ENCODE data around the gene FGF22. TPM values are rescaled to one million over a fixed set of nuclear protein-coding genes. Genes with fewer than 3 reads are reported as not detected.

FGF22 gene
- total and polyA plus RNA-seq, 3 donors from 2014 or later = 1.8 to 3.1 (median 2.6) TPM

DNA sequence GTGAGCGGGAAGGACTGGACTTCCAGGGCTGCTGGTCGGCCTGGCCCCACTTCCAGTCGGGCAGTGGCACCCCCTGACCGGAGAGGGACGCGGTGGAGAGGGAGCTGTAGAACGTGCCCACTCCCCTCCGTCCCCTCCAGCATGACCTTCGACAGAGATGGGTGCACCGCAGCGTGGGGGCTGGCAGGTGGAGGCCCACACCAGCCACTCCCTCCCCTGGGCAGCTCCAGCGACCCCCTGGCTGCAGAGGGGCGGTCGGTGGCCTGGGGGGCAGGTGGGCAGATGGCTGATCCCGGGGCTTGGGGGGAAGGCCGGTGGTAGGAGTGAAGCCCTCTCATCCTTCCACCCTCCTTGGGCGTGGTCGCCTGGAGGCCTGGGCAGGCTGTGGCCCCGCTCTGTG lies 47.6 kb upstream of the FGF22 start:
- 79% methylated on average over 17 of the region's 19 CpGs; no CpG with 5 or more reads in 1 of the 2 donors for WGBS, 2 donors
- no peak for DNase-seq
- no peak overlapping the region for H3K4me3 ChIP-seq
- no peak for TF ChIP-seq POLR2A (IDR thresholded peaks at IDR 0.05)
- TF ChIP-seq, protein P1, sequence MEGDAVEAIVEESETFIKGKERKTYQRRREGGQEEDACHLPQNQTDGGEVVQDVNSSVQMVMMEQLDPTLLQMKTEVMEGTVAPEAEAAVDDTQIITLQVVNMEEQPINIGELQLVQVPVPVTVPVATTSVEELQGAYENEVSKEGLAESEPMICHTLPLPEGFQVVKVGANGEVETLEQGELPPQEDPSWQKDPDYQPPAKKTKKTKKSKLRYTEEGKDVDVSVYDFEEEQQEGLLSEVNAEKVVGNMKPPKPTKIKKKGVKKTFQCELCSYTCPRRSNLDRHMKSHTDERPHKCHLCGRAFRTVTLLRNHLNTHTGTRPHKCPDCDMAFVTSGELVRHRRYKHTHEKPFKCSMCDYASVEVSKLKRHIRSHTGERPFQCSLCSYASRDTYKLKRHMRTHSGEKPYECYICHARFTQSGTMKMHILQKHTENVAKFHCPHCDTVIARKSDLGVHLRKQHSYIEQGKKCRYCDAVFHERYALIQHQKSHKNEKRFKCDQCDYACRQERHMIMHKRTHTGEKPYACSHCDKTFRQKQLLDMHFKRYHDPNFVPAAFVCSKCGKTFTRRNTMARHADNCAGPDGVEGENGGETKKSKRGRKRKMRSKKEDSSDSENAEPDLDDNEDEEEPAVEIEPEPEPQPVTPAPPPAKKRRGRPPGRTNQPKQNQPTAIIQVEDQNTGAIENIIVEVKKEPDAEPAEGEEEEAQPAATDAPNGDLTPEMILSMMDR (IDR thresholded peaks at IDR 0.05) = no peak
- peaks cover 12% of the 10 kb centered on the region for H3K4me1 ChIP-seq
- no peaks in the 10 kb centered on the region for H3K36me3 ChIP-seq (ENCODE audit: low read depth, missing control alignments)
- no peaks in the 10 kb centered on the region for H3K9me3 ChIP-seq
- no peak overlapping the region for H3K27ac ChIP-seq
- intact Hi-C loops (cut with DNase I; ENCODE audit: low total_unique reads) = no loop called here
- no peaks in the 10 kb centered on the region for H3K27me3 ChIP-seq

DNA sequence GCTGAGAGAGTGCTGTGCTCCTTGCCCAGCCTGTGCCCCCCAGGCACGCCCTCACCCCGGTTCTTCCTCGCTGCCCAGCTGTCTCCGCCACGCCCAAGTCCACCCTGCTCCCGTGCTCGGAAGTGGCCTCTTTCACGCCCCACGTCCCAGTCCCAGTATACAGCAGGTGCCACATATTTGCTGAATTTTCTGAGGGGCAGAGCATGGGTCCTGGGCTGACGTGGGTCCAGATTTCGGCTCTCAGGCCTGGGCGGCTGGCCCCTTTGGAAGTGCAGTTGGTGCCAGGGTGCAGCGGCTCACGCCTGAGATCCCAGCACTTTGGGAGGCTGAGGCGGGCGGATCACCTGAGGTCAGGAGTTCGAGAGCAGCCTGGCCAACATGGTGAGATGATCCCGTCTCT lies 46.6 kb upstream of the FGF22 start:
- Histone ChIP-seq H3K27me3 (no peaks in the 10 kb centered on the region), H3K9me3 (no peaks in the 10 kb centered on the region), H3K27ac (no peak overlapping the region), H3K4me1 (peaks cover 8% of the 10 kb centered on the region), H3K4me3 (no peak overlapping the region), H3K36me3 (ENCODE audit: low read depth, missing control alignments) (no peaks in the 10 kb centered on the region)
- no peak for TF ChIP-seq POLR2A (IDR thresholded peaks at IDR 0.05)
- TF ChIP-seq, protein P1 (IDR thresholded peaks at IDR 0.05) = no peak
- DNase-seq = no peak
- intact Hi-C loops (cut with DNase I; ENCODE audit: low total_unique reads) = no loop called here
- WGBS, 2 donors = 83 to 89% methylated on average over 17 to 18 of the region's 18 CpGs

DNA sequence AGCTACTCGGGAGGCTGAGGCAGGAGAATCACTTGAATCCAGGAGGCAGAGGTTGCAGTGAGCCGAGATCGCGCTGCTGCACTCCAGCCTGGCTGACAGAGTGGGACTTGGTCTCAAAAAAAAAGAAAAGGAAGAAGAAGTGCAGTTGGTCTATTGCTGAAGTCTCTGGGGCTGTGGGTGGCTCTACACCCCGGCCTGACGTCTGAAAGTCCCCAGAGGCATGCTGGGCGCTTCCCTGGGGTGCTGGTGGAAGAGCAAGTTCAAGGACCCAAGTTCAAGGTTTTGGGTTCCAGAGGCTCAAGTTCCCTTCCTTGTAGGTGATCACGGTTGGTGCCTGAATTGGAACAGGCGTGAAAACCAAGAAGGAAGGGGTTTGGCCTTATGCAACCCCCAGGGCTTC lies 46.2 kb upstream of the FGF22 start:
- intact Hi-C loops (cut with DNase I; ENCODE audit: low total_unique reads) = no loop called here
- H3K36me3 ChIP-seq (ENCODE audit: low read depth, missing control alignments) = no peaks in the 10 kb centered on the region
- no peaks in the 10 kb centered on the region for H3K27me3 ChIP-seq
- H3K27ac ChIP-seq = no peak overlapping the region
- DNase-seq = no peak
- no peak overlapping the region for H3K4me3 ChIP-seq
- WGBS, 2 donors = 60 to 70% methylated on average over 9 of the region's 9 CpGs
- H3K9me3 ChIP-seq = no peaks in the 10 kb centered on the region
- TF ChIP-seq, protein P1 (IDR thresholded peaks at IDR 0.05) = no peak
- TF ChIP-seq POLR2A (IDR thresholded peaks at IDR 0.05) = no peak
- peaks cover 4% of the 10 kb centered on the region for H3K4me1 ChIP-seq

DNA sequence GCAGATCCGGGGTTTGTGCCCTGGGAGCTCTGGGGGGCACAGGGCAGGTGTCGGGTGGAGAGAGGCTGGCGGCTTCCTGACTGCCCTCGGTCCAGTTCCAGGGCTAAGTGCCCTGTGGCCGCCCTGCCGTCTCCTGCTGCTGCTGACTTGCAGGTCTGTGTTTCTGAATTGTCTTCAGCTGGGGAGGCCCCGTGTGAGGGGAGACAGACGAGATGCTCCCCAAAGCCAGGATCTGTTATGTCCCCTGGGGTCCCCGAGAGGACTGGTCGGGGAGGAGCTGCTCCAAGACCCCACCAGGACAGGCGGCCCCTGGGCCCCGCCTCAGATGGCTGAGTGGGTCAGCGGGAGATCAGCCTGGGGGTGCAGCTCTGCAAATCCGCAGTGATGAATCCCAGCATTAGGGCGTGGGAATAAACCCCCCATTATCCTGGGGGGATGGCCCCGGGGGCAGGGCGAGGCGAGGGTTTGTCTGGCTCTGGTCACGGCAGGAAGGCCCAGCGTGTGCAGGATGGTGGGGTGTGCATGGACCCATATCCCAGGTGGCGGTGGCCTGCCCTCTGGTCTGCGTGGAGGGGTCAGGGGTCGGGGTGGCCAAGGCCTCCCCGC lies 45.3 kb upstream of the FGF22 start:
- Histone ChIP-seq H3K4me1 (no peaks in the 10 kb centered on the region), H3K27ac (no peak overlapping the region), H3K4me3 (no peak overlapping the region), H3K9me3 (no peaks in the 10 kb centered on the region), H3K27me3 (no peaks in the 10 kb centered on the region), H3K36me3 (ENCODE audit: low read depth, missing control alignments) (no peaks in the 10 kb centered on the region)
- TF ChIP-seq, protein P1 (IDR thresholded peaks at IDR 0.05) = no peak
- no peak for TF ChIP-seq POLR2A (IDR thresholded peaks at IDR 0.05)
- no peak for DNase-seq
- WGBS, 2 donors = 81 to 100% methylated on average over 6 to 24 of the region's 24 CpGs
- intact Hi-C loops (cut with DNase I; ENCODE audit: low total_unique reads) = no loop called here
